Breast epithelium (tissue), 3 donors: Measurements from ENCODE around the gene HTR7.

Experiments used
- CTCF ChIP-seq, 3 donors: fragments of 450-650 bp; IDR thresholded peaks; one replicate each; pipeline ENCODE4 v1.5.1; 2016 to 2017; ENCODE audit warnings: antibody characterized with exemption in 3 of 3, mild to moderate bottlenecking in 3 of 3, moderate library complexity in 3 of 3
- POLR2A ChIP-seq: fragments of 450-650 bp; IDR thresholded peaks from one replicate; pipeline ENCODE4 v1.6.1; 2016; ENCODE audit warnings: antibody characterized with exemption, mild to moderate bottlenecking, moderate library complexity
- POLR2AphosphoS5 ChIP-seq, 3 donors: sonication (generic); formaldehyde crosslinking; IDR thresholded peaks; one replicate each; pipeline ENCODE4 v1.6.1; 2017; ENCODE audit warnings: antibody characterized with exemption in 3 of 3

GRCh38 chr10:90806677-90807076, 51.2 kb downstream of the HTR7 start:
- TF ChIP-seq CTCF (IDR thresholded peaks at IDR 0.05) (no peak), POLR2A (no peak), POLR2AphosphoS5 (IDR thresholded peaks at IDR 0.05) (no peak)
